ENCODE results near the gene EEFSEC. TPM values are rescaled to one million over a fixed set of nuclear protein-coding genes. Genes with fewer than 3 reads are reported as not detected.

EEFSEC gene
- total RNA-seq, 1 donor = 5.1 TPM

- DNase-seq (ENCODE audit: insufficient read length, low spot score, missing footprints) = no peak
- Histone ChIP-seq H2AFZ (ENCODE audit: low read length) (no peak overlapping the region), H3K36me3 (ENCODE audit: insufficient read depth, low read length) (no peaks in the 10 kb centered on the region), H3K4me3 (ENCODE audit: insufficient read depth, low read length) (no peak overlapping the region), H3K79me2 (ENCODE audit: insufficient read depth, low read length) (no peaks in the 10 kb centered on the region), H3K27ac (ENCODE audit: low read depth, low read length) (no peak overlapping the region), H4K20me1 (ENCODE audit: insufficient read depth, low read length) (no peaks in the 10 kb centered on the region), H3K4me1 (ENCODE audit: insufficient read depth, low read length) (no peaks in the 10 kb centered on the region), H3K4me2 (ENCODE audit: insufficient read depth, low read length) (no peak overlapping the region), H3K9me3 (ENCODE audit: low read depth, low read length) (no peaks in the 10 kb centered on the region), H3K27me3 (ENCODE audit: insufficient read depth, low read length) (no peaks in the 10 kb centered on the region)
- no peak for TF ChIP-seq CTCF (IDR thresholded peaks at IDR 0.05; ENCODE audit: extremely low read depth, low read depth, low read length)
Measured at GRCh38 chr3:128293930-128294329, 140.6 kb downstream of the EEFSEC start.

GRCh38 chr3:128294999-128295468 lies 141.8 kb downstream of the EEFSEC start:
- no peak overlapping the region for H3K27ac ChIP-seq (ENCODE audit: low read depth, low read length)
- no peak overlapping the region for H2AFZ ChIP-seq (ENCODE audit: low read length)
- H3K36me3 ChIP-seq (ENCODE audit: insufficient read depth, low read length) = no peaks in the 10 kb centered on the region
- H3K79me2 ChIP-seq (ENCODE audit: insufficient read depth, low read length) = no peaks in the 10 kb centered on the region
- H3K4me3 ChIP-seq (ENCODE audit: insufficient read depth, low read length) = no peak overlapping the region
- no peak for TF ChIP-seq CTCF (IDR thresholded peaks at IDR 0.05; ENCODE audit: extremely low read depth, low read depth, low read length)
- H3K27me3 ChIP-seq (ENCODE audit: insufficient read depth, low read length) = no peaks in the 10 kb centered on the region
- no peak overlapping the region for H3K4me2 ChIP-seq (ENCODE audit: insufficient read depth, low read length)
- H4K20me1 ChIP-seq (ENCODE audit: insufficient read depth, low read length) = no peaks in the 10 kb centered on the region
- H3K4me1 ChIP-seq (ENCODE audit: insufficient read depth, low read length) = no peaks in the 10 kb centered on the region
- DNase-seq (ENCODE audit: insufficient read length, low spot score, missing footprints) = no peak
- no peaks in the 10 kb centered on the region for H3K9me3 ChIP-seq (ENCODE audit: low read depth, low read length)

GRCh38 chr3:128296469-128297251 lies 143.4 kb downstream of the EEFSEC start:
- no peak for TF ChIP-seq CTCF (IDR thresholded peaks at IDR 0.05; ENCODE audit: extremely low read depth, low read depth, low read length)
- H3K36me3 ChIP-seq (ENCODE audit: insufficient read depth, low read length) = no peaks in the 10 kb centered on the region
- no peak overlapping the region for H3K4me2 ChIP-seq (ENCODE audit: insufficient read depth, low read length)
- H3K4me3 ChIP-seq (ENCODE audit: insufficient read depth, low read length) = no peak overlapping the region
- H3K9me3 ChIP-seq (ENCODE audit: low read depth, low read length) = no peaks in the 10 kb centered on the region
- H3K27me3 ChIP-seq (ENCODE audit: insufficient read depth, low read length) = no peaks in the 10 kb centered on the region
- H3K27ac ChIP-seq (ENCODE audit: low read depth, low read length) = no peak overlapping the region
- DNase-seq (ENCODE audit: insufficient read length, low spot score, missing footprints) = no peak
- no peaks in the 10 kb centered on the region for H3K79me2 ChIP-seq (ENCODE audit: insufficient read depth, low read length)
- H3K4me1 ChIP-seq (ENCODE audit: insufficient read depth, low read length) = no peaks in the 10 kb centered on the region
- H4K20me1 ChIP-seq (ENCODE audit: insufficient read depth, low read length) = no peaks in the 10 kb centered on the region
- H2AFZ ChIP-seq (ENCODE audit: low read length) = no peak overlapping the region

GRCh38 chr3:128297401-128298138 lies 144.3 kb downstream of the EEFSEC start:
- H3K9me3 ChIP-seq (ENCODE audit: low read depth, low read length) = no peaks in the 10 kb centered on the region
- H3K36me3 ChIP-seq (ENCODE audit: insufficient read depth, low read length) = no peaks in the 10 kb centered on the region
- no peaks in the 10 kb centered on the region for H3K4me1 ChIP-seq (ENCODE audit: insufficient read depth, low read length)
- no peak overlapping the region for H3K4me2 ChIP-seq (ENCODE audit: insufficient read depth, low read length)
- H3K4me3 ChIP-seq (ENCODE audit: insufficient read depth, low read length) = no peak overlapping the region
- H4K20me1 ChIP-seq (ENCODE audit: insufficient read depth, low read length) = no peaks in the 10 kb centered on the region
- H2AFZ ChIP-seq (ENCODE audit: low read length) = no peak overlapping the region
- no peak for TF ChIP-seq CTCF (IDR thresholded peaks at IDR 0.05; ENCODE audit: extremely low read depth, low read depth, low read length)
- no peaks in the 10 kb centered on the region for H3K79me2 ChIP-seq (ENCODE audit: insufficient read depth, low read length)
- H3K27me3 ChIP-seq (ENCODE audit: insufficient read depth, low read length) = no peaks in the 10 kb centered on the region
- DNase-seq (ENCODE audit: insufficient read length, low spot score, missing footprints) = no peak
- H3K27ac ChIP-seq (ENCODE audit: low read depth, low read length) = no peak overlapping the region
